Stomach (tissue), 9 donors: ENCODE data around the gene CRIP2. TPM values are rescaled to one million over a fixed set of nuclear protein-coding genes. Genes with fewer than 3 reads are reported as not detected.

Experiments used
- DNase-seq, 2 donors: peaks; one replicate each; pipeline versions ENCODE4 v3.0.0 to v3.0.0-alpha.2; 2013 to 2019
- H3K27ac ChIP-seq, 5 donors: fragments of 200-600 bp in 4 of 5; sonication (generic) in 4 of 5; one replicate each; pipeline ENCODE4 v1.5.1; 2013 to 2019; ENCODE audit warnings: mild to moderate bottlenecking in 1 of 5, moderate library complexity in 1 of 5
- H3K27me3 ChIP-seq, 3 donors: fragments of 200-600 bp; sonication (generic); one replicate each; pipeline ENCODE4 v1.5.1; 2017 to 2019; ENCODE audit warnings: mixed run types in 1 of 3
- H3K36me3 ChIP-seq, 4 donors: fragments of 200-600 bp; sonication (generic); 1 replicate in 3 of 4; 2 replicates in 1 of 4; pipeline ENCODE4 v1.5.1; 2016 to 2019
- H3K4me1 ChIP-seq, 4 donors: fragments of 200-600 bp; sonication (generic); one replicate each; pipeline ENCODE4 v1.5.1; 2016 to 2019
- H3K4me3 ChIP-seq, 4 donors: fragments of 200-600 bp; sonication (generic) in 3 of 4; one replicate each; pipeline ENCODE4 v1.5.1; 2016 to 2019; ENCODE audit warnings: mild to moderate bottlenecking in 1 of 4
- H3K9me3 ChIP-seq, 4 donors: fragments of 200-600 bp; sonication (generic); one replicate each; pipeline ENCODE4 v1.5.1; 2016 to 2019
- EP300 ChIP-seq: sonication (generic); formaldehyde crosslinking; IDR thresholded peaks from one replicate; pipeline ENCODE4 v1.6.1; 2017; ENCODE audit warnings: antibody characterized with exemption
- POLR2A ChIP-seq, 4 donors: fragments of 450-650 bp; IDR thresholded peaks; one replicate each; pipeline ENCODE4 v1.6.1; 2016; ENCODE audit warnings: antibody characterized with exemption in 4 of 4, control low read depth in 2 of 4, mild to moderate bottlenecking in 1 of 4, moderate library complexity in 1 of 4
- POLR2AphosphoS5 ChIP-seq, 3 donors: sonication (generic); formaldehyde crosslinking; IDR thresholded peaks; one replicate each; pipeline ENCODE4 v1.6.1; 2016; ENCODE audit warnings: antibody characterized with exemption in 3 of 3
- WGBS, 5 donors: extraction: QIAGEN DNeasy Blood & Tissue Kit in 3 of 5; methylation state at CpG; one replicate each; pipeline versions ENCODE4 v1.1.5 to v1.1.7; 2013 to 2018; 5-methylcytosine and 5-hydroxymethylcytosine counted together
- intact Hi-C: fragments of 100-400 bp; cut with DNase I; formaldehyde crosslinking; loops from one replicate; pipeline ENCODE4 v1.15.1; 2023; ENCODE audit warnings: low total_unique reads
- polyA plus RNA-seq, 3 donors: library from polyadenylated mRNA; stranded (reverse); fragments of 200-250 nt; gene quantifications; one replicate each; pipeline ENCODE4 v1.2.3, GENCODE V29; 2013
- total RNA-seq, 5 donors: library from RNA; depleted of rRNA; stranded (reverse); fragments of >200 nt; gene quantifications; one replicate each; pipeline versions ENCODE4 v1.1.0 to v1.2.3, GENCODE V29; 2014 to 2016
- TF ChIP-seq, protein P1 (sequence below), 7 experiments: fragments of 450-650 bp in 4 of 7; fragments of 200-600 bp in 3 of 7; sonication (generic) in 3 of 7; IDR thresholded peaks; one replicate each; pipeline ENCODE4 v1.5.1; 2016 to 2019; ENCODE audit warnings: antibody characterized with exemption in 7 of 7, control low read depth in 2 of 7, mild to moderate bottlenecking in 1 of 7
- donor health status: healthy with polysubstance abuse.
- donor health status: Bipolar disorder and iron deficiency.
- donor health status: healthy.

CRIP2 gene
- total and polyA plus RNA-seq, 8 donors: 36.0 to 135 (median 74.5) TPM

- Histone ChIP-seq H3K4me1 (no peaks in the 10 kb centered on the region), H3K27ac (no peak overlapping the region), H3K27me3 (no peaks in the 10 kb centered on the region), H3K4me3 (no peak overlapping the region), H3K9me3 (no peaks in the 10 kb centered on the region), H3K36me3 (peaks cover 43 to 89% (median 88%) of the 10 kb centered on the region in 4 donors)
- intact Hi-C loops: no loop called here
- TF ChIP-seq POLR2AphosphoS5 (IDR thresholded peaks at IDR 0.05) (no peak), POLR2A (IDR thresholded peaks at IDR 0.05) (no peak), EP300 (no peak)
- TF ChIP-seq, protein P1, sequence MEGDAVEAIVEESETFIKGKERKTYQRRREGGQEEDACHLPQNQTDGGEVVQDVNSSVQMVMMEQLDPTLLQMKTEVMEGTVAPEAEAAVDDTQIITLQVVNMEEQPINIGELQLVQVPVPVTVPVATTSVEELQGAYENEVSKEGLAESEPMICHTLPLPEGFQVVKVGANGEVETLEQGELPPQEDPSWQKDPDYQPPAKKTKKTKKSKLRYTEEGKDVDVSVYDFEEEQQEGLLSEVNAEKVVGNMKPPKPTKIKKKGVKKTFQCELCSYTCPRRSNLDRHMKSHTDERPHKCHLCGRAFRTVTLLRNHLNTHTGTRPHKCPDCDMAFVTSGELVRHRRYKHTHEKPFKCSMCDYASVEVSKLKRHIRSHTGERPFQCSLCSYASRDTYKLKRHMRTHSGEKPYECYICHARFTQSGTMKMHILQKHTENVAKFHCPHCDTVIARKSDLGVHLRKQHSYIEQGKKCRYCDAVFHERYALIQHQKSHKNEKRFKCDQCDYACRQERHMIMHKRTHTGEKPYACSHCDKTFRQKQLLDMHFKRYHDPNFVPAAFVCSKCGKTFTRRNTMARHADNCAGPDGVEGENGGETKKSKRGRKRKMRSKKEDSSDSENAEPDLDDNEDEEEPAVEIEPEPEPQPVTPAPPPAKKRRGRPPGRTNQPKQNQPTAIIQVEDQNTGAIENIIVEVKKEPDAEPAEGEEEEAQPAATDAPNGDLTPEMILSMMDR (IDR thresholded peaks at IDR 0.05): no peak
- DNase-seq: no peak
- 82 to 91% (median 87%) methylated on average over 14 to 22 of the region's 22 CpGs for WGBS, 5 donors
Measured at GRCh38 chr14:105456736-105457617, 17.6 kb upstream of the CRIP2 start.

DNA sequence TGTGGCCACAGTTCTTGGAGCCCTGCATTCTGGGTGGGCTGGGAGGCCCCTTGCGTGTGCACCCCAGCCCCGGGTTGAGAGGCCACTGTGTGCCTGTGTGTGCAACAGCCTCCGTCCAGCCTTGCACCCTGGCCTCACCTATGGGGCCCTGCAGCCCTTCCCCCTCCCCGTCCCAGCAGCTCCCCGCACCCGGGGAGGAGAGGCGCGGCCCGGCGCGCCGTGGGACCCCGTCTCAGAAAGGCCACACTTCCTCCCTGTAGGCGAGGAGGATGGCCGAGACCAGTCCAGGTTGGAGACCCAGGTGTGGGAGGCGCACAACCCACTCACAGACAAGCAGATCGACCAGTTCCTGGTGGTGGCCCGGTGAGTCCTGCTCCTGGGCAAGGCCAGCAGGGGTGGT, 16.6 kb upstream of the CRIP2 start:
- Histone ChIP-seq H3K4me1 (no peaks in the 10 kb centered on the region), H3K4me3 (no peak overlapping the region), H3K27me3 (no peaks in the 10 kb centered on the region), H3K36me3 (peaks cover 46 to 89% (median 87%) of the 10 kb centered on the region in 4 donors), H3K27ac (no peak overlapping the region), H3K9me3 (no peaks in the 10 kb centered on the region)
- DNase-seq: no peak
- TF ChIP-seq, protein P1 (IDR thresholded peaks at IDR 0.05): no peak
- TF ChIP-seq EP300 (no peak), POLR2A (IDR thresholded peaks at IDR 0.05) (no peak), POLR2AphosphoS5 (IDR thresholded peaks at IDR 0.05) (no peak)
- WGBS, 5 donors: 88 to 91% (median 89%) methylated on average over 4 to 18 of the region's 18 CpGs
- intact Hi-C loops: no loop called here

- no peak for DNase-seq
- H3K4me1 ChIP-seq: no peaks in the 10 kb centered on the region
- intact Hi-C loops: no loop called here
- WGBS, 5 donors: 86 to 100% (median 91%) methylated on average over 2 to 14 of the region's 14 CpGs
- no peak overlapping the region for H3K27ac ChIP-seq
- no peak overlapping the region for H3K4me3 ChIP-seq
- no peak for TF ChIP-seq POLR2AphosphoS5 (IDR thresholded peaks at IDR 0.05)
- no peak for TF ChIP-seq EP300
- TF ChIP-seq, protein P1 (IDR thresholded peaks at IDR 0.05): no peak
- TF ChIP-seq POLR2A (IDR thresholded peaks at IDR 0.05): no peak
- no peaks in the 10 kb centered on the region for H3K27me3 ChIP-seq
- H3K9me3 ChIP-seq: no peaks in the 10 kb centered on the region
- H3K36me3 ChIP-seq: peaks cover 52 to 89% (median 87%) of the 10 kb centered on the region in 4 donors
Measured at GRCh38 chr14:105458571-105458970, 16.1 kb upstream of the CRIP2 start.

- H3K36me3 ChIP-seq: peaks cover 57 to 89% (median 87%) of the 10 kb centered on the region in 4 donors
Measured at GRCh38 chr14:105460116-105460515, 14.5 kb upstream of the CRIP2 start.

More at GRCh38 chr14:105460116-105460515, 14.5 kb upstream of the CRIP2 start:
- intact Hi-C loops: no loop called here
- TF ChIP-seq EP300: no peak
- TF ChIP-seq, protein P1 (IDR thresholded peaks at IDR 0.05): no peak
- TF ChIP-seq POLR2AphosphoS5 (IDR thresholded peaks at IDR 0.05): no peak
- TF ChIP-seq POLR2A (IDR thresholded peaks at IDR 0.05): no peak
- Histone ChIP-seq H3K27me3 (no peaks in the 10 kb centered on the region), H3K27ac (no peak overlapping the region), H3K4me1 (no peaks in the 10 kb centered on the region), H3K9me3 (no peaks in the 10 kb centered on the region), H3K4me3 (no peak overlapping the region)
- no peak for DNase-seq
- WGBS, 5 donors: 90 to 97% (median 95%) methylated on average over 4 to 17 of the region's 17 CpGs
